ENCODE data around the gene CPNE5. TPM values are rescaled to one million over a fixed set of nuclear protein-coding genes. Genes with fewer than 3 reads are reported as not detected.

Gene CPNE5
- total and polyA plus RNA-seq, 2 experiments from 2014 or later = 0.30 to 1.2 TPM

DNA sequence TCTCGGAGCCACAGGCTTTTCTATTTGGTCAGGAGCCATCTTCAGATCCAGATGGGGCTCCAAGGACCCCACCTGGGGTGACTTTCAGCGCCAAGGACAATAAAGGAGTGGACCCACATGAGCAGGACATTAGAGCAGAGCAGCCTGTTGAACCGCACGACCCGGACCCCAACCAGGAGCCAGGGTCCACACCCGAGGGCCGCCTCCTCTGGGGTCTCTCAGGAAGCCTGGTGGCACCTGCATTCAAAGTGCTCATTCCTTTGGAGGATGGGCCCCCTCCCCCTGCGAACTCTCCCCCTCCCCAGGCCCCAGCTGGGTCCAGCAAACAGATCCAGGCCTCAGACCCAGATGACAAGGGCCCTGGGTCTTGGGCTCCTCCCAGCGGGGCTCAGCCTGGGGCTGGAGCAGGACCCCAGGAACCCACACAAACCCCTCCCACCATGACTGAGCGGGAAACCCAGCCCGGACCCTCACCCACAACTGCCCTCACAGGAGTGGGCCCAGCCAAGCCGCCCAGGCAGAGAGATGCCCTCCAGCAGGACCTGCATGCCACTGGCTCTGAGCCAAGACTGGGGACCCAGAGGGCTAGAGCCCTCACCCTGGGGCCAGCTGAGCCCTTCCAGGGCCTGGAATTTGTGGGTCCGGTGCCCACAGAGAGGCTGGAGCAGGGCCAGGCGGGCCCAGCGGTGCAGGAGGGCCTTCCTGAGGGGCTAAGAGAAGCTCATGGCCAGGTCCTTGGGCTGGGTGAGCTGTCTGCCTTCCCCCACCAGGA is 117.7 kb downstream of the CPNE5 start:
- no peaks in the 10 kb centered on the region for H3K9me3 ChIP-seq (ENCODE audit: low read depth)
- H2AFZ ChIP-seq = no peak overlapping the region
- H3K9me2 ChIP-seq (replicated peaks; ENCODE audit: insufficient read depth) = no peaks in the 10 kb centered on the region
- no peak overlapping the region for H3K4me3 ChIP-seq
- H3K27me3 ChIP-seq = no peaks in the 10 kb centered on the region
- H3K4me2 ChIP-seq = no peak overlapping the region
- H3K36me3 ChIP-seq (replicated peaks; ENCODE audit: insufficient read depth, low read depth) = no peaks in the 10 kb centered on the region
- no peaks in the 10 kb centered on the region for H4K20me1 ChIP-seq (ENCODE audit: insufficient read depth, poor library complexity, severe bottlenecking)
- no peaks in the 10 kb centered on the region for H3K4me1 ChIP-seq (ENCODE audit: insufficient read depth)
- no peaks in the 10 kb centered on the region for H3K79me2 ChIP-seq
- no peak for DNase-seq (ENCODE audit: low spot score)
- TF ChIP-seq EZH2 (IDR thresholded peaks at IDR 0.05; ENCODE audit: borderline replicate concordance) (no peak), EZH2phosphoT487 (IDR thresholded peaks at IDR 0.05; ENCODE audit: low read depth, severe bottlenecking, unreplicated experiment) (no peak)
- TF ChIP-seq, protein P1, sequence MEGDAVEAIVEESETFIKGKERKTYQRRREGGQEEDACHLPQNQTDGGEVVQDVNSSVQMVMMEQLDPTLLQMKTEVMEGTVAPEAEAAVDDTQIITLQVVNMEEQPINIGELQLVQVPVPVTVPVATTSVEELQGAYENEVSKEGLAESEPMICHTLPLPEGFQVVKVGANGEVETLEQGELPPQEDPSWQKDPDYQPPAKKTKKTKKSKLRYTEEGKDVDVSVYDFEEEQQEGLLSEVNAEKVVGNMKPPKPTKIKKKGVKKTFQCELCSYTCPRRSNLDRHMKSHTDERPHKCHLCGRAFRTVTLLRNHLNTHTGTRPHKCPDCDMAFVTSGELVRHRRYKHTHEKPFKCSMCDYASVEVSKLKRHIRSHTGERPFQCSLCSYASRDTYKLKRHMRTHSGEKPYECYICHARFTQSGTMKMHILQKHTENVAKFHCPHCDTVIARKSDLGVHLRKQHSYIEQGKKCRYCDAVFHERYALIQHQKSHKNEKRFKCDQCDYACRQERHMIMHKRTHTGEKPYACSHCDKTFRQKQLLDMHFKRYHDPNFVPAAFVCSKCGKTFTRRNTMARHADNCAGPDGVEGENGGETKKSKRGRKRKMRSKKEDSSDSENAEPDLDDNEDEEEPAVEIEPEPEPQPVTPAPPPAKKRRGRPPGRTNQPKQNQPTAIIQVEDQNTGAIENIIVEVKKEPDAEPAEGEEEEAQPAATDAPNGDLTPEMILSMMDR (IDR thresholded peaks at IDR 0.05; ENCODE audit: poor library complexity) = no peak
- 90% methylated on average over 13 of the region's 15 CpGs for WGBS (ENCODE audit: low lambda C conversion rate, missing lambda C conversion rate)
- no peak overlapping the region for H3K27ac ChIP-seq

DNA sequence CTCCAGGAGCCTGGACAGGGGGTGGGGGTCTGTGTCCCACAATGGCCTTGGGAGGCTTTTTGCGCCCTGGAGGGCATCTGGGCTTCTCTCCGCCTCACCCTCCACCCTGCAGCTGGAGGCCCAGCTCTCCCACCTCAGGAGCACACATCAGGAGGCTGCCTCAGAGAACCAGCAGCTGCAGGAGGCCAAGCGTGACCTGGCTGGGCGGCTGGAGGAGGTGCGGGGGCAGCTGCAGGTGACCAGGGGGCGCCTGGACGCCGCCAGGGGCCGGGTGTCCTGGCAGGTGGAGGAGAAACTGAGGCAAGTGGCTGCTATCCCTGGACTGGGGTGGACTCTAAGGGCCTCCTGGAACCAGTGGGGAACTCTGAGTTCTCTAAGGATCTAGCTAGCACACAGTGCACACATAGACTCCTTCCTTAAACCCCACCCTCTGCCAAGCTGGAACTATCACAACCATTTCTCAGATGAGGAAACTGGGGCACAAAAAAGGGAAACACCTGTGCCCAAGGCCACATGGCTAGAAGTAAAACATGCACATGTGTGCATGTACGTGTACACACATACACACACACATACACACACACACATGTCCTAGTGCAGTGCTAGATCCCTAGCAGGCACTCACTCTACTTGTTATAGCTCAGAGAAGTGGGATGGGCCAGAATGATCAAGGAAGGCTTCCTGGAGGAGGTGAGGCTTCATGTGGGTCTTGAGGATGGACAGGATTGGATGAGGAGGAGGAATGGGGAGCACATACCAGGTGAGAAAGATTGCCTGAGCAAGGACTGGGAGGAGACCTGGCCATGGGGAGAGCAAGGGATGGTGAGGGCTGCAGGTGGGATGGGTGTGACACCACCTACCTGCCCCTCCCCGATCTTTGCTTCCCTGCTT is 118.7 kb downstream of the CPNE5 start:
- Histone ChIP-seq H3K79me2 (no peaks in the 10 kb centered on the region), H2AFZ (no peak overlapping the region), H3K9me2 (replicated peaks; ENCODE audit: insufficient read depth) (no peaks in the 10 kb centered on the region), H3K27me3 (no peaks in the 10 kb centered on the region), H3K9me3 (ENCODE audit: low read depth) (no peaks in the 10 kb centered on the region), H3K4me3 (no peak overlapping the region), H3K4me2 (no peak overlapping the region), H4K20me1 (ENCODE audit: insufficient read depth, poor library complexity, severe bottlenecking) (no peaks in the 10 kb centered on the region), H3K36me3 (replicated peaks; ENCODE audit: insufficient read depth, low read depth) (no peaks in the 10 kb centered on the region), H3K4me1 (ENCODE audit: insufficient read depth) (no peaks in the 10 kb centered on the region), H3K27ac (no peak overlapping the region)
- TF ChIP-seq, protein P1 (IDR thresholded peaks at IDR 0.05; ENCODE audit: poor library complexity) = no peak
- no peak for TF ChIP-seq EZH2phosphoT487 (IDR thresholded peaks at IDR 0.05; ENCODE audit: low read depth, severe bottlenecking, unreplicated experiment)
- no peak for TF ChIP-seq EZH2 (IDR thresholded peaks at IDR 0.05; ENCODE audit: borderline replicate concordance)
- DNase-seq (ENCODE audit: low spot score) = no peak
- 96% methylated on average over 10 of the region's 11 CpGs for WGBS (ENCODE audit: low lambda C conversion rate, missing lambda C conversion rate)

DNA sequence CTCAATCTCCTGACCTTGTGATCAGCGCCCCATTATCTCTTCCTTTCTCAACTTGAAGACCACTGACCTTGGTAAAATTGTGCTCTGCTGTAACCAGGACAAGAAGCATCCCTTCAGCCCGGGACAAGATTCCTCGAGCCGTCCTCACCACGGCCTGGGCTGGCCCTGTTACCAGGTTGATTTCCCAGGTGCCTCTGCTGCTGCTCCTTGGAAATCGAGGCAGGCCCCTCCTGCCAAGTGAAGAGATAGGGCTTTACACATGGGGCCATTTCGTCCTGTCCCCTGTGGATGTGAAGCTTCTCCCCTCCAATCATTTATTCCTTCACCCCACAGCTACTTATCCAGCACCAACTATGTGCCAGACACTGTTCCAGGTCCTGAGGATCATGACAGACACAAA is 120.1 kb downstream of the CPNE5 start:
- no peak overlapping the region for H3K4me2 ChIP-seq
- H2AFZ ChIP-seq = no peak overlapping the region
- TF ChIP-seq, protein P1 (IDR thresholded peaks at IDR 0.05; ENCODE audit: poor library complexity) = no peak
- TF ChIP-seq EZH2phosphoT487 (IDR thresholded peaks at IDR 0.05; ENCODE audit: low read depth, severe bottlenecking, unreplicated experiment) = no peak
- no peak for TF ChIP-seq EZH2 (IDR thresholded peaks at IDR 0.05; ENCODE audit: borderline replicate concordance)
- no peaks in the 10 kb centered on the region for H3K4me1 ChIP-seq (ENCODE audit: insufficient read depth)
- H3K27ac ChIP-seq = no peak overlapping the region
- no peak overlapping the region for H3K4me3 ChIP-seq
- H3K36me3 ChIP-seq (replicated peaks; ENCODE audit: insufficient read depth, low read depth) = no peaks in the 10 kb centered on the region
- WGBS (ENCODE audit: low lambda C conversion rate, missing lambda C conversion rate) = 89% methylated on average over 7 of the region's 7 CpGs
- no peak for DNase-seq (ENCODE audit: low spot score)
- H3K79me2 ChIP-seq = no peaks in the 10 kb centered on the region
- H3K27me3 ChIP-seq = no peaks in the 10 kb centered on the region
- H3K9me3 ChIP-seq (ENCODE audit: low read depth) = no peaks in the 10 kb centered on the region
- no peaks in the 10 kb centered on the region for H4K20me1 ChIP-seq (ENCODE audit: insufficient read depth, poor library complexity, severe bottlenecking)
- H3K9me2 ChIP-seq (replicated peaks; ENCODE audit: insufficient read depth) = no peaks in the 10 kb centered on the region
